ENCODE measurements around the gene OTOGL. TPM values are rescaled to one million over a fixed set of nuclear protein-coding genes. Genes with fewer than 3 reads are reported as not detected.

Gene OTOGL
- total RNA-seq, 1 donor from 2014 or later, result not detected

DNA sequence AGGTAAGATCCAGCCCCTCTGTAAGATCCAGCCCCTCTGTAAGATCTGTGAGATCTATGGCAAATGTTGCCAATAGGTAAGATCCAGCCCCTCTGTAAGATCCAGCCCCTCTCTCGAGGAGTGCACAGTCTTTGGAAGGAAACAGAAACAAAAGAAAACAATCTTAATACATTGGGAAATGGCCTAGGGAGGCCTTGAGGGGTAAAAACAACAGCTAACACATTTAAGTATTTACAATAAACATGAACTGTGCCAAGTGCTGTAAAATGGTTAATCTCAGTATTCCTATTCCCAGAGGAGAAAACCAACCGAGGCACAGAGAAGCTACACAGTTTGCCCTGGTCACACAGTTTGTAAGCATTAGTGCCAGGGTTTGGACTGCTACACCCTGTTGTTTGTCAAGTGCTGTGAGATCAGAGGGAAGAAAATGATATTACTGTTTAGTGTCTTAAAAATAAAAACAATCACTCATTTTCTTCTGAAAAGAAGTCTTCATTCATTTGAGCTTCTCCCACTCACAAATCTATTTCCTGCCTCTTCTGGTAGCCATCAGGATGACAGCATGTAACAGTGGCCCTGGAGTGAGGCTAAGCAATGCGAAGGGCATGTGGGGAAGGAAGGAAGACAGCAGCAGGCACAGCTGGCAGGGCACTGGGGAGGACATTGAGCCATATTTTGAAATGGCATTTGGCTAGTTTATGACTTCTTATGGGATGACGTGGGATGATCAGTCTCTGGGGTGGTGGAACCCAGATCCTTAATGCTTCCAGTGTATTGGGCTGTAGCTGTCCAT lies 226.0 kb downstream of the OTOGL start:
- H3K27ac ChIP-seq, result no peak overlapping the region
- DNase-seq (ENCODE audit: low spot score in 2 of 2), result no peak
- no peaks in the 10 kb centered on the region for H3K36me3 ChIP-seq
- H3K27me3 ChIP-seq, result no peaks in the 10 kb centered on the region
- no peaks in the 10 kb centered on the region for H3K9me3 ChIP-seq
- intact Hi-C loops (cut with DNase I), result no loop called here
- no peaks in the 10 kb centered on the region for H3K4me1 ChIP-seq
- no peak overlapping the region for H3K4me3 ChIP-seq
- TF ChIP-seq, protein P1, sequence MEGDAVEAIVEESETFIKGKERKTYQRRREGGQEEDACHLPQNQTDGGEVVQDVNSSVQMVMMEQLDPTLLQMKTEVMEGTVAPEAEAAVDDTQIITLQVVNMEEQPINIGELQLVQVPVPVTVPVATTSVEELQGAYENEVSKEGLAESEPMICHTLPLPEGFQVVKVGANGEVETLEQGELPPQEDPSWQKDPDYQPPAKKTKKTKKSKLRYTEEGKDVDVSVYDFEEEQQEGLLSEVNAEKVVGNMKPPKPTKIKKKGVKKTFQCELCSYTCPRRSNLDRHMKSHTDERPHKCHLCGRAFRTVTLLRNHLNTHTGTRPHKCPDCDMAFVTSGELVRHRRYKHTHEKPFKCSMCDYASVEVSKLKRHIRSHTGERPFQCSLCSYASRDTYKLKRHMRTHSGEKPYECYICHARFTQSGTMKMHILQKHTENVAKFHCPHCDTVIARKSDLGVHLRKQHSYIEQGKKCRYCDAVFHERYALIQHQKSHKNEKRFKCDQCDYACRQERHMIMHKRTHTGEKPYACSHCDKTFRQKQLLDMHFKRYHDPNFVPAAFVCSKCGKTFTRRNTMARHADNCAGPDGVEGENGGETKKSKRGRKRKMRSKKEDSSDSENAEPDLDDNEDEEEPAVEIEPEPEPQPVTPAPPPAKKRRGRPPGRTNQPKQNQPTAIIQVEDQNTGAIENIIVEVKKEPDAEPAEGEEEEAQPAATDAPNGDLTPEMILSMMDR (IDR thresholded peaks at IDR 0.05), result no peak

DNA sequence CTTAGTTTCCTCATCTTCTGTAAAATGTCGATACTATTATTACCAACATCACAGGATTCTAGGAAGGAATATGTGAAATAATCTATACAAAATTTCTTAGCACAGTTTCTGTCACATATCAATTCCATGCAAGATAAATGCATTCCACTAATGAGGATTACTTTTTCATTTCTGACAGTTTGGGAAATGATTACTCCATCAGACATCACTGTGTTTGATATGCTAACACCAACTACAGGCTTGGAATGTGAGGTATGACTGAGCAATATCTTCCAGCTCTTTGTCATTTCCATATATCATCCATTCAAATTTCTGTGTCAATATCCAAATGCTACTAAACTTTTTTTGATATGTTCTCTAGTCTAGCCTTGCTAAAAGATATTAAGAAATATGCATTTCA lies 233.5 kb downstream of the OTOGL start:
- no peak for DNase-seq (ENCODE audit: low spot score in 2 of 2)
- TF ChIP-seq, protein P1 (IDR thresholded peaks at IDR 0.05), result no peak
- Histone ChIP-seq H3K27ac (no peak overlapping the region), H3K36me3 (no peaks in the 10 kb centered on the region), H3K4me1 (no peaks in the 10 kb centered on the region), H3K27me3 (no peaks in the 10 kb centered on the region), H3K4me3 (no peak overlapping the region), H3K9me3 (no peaks in the 10 kb centered on the region)
- intact Hi-C loops (cut with DNase I), result no loop called here

DNA sequence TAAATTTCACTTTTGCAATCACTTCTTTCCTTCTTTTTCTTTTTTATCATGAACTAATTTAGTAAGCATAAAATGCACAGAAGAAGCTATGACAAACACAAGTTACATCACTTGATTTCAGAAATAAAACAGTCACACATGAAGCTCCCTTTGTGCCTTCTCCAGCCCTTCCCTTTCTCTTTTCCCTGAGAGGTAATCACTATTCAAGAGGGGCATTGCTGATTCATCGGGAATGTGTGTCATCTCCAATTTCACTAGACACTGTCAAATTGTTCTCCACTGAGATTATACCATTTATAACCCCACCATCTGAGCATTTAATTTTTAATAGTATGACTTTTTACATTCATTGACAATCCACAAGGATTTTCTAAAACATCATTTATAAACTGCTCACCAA lies 253.1 kb downstream of the OTOGL start:
- H3K36me3 ChIP-seq, result no peaks in the 10 kb centered on the region
- intact Hi-C loops (cut with DNase I), result no loop called here
- no peak overlapping the region for H3K4me3 ChIP-seq
- TF ChIP-seq, protein P1 (IDR thresholded peaks at IDR 0.05), result no peak
- DNase-seq (ENCODE audit: low spot score in 2 of 2), result no peak
- H3K4me1 ChIP-seq, result peaks cover 0 to 2% of the 10 kb centered on the region in 2 donors
- H3K27me3 ChIP-seq, result no peaks in the 10 kb centered on the region
- no peak overlapping the region for H3K27ac ChIP-seq
- H3K9me3 ChIP-seq, result no peaks in the 10 kb centered on the region

DNA sequence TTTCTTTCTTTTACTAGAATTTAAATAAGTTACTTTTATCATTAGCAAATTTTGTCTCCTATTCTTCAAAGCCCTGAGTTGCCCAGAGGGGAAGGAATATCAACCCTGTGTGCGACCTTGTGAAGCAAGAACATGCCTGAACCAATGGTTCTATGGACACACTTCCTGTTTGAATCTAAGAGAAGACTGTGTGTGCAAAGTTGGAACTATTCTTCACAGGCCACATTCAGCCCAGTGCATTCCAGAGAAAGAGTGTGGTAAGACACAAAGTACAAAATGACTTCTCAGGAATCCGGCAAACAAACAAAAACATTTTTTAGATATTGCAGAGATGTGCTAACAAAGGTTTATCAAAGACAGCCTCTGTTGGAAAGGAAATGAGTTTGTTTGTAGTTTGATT lies 253.9 kb downstream of the OTOGL start:
- intact Hi-C loops (cut with DNase I), result no loop called here
- no peaks in the 10 kb centered on the region for H3K9me3 ChIP-seq
- H3K4me3 ChIP-seq, result no peak overlapping the region
- no peaks in the 10 kb centered on the region for H3K27me3 ChIP-seq
- H3K27ac ChIP-seq, result no peak overlapping the region
- DNase-seq (ENCODE audit: low spot score in 2 of 2), result no peak
- TF ChIP-seq, protein P1 (IDR thresholded peaks at IDR 0.05), result no peak
- no peaks in the 10 kb centered on the region for H3K36me3 ChIP-seq
- H3K4me1 ChIP-seq, result peaks cover 0 to 2% of the 10 kb centered on the region in 2 donors

- no peaks in the 10 kb centered on the region for H3K36me3 ChIP-seq
- intact Hi-C loops (cut with DNase I), result no loop called here
- no peaks in the 10 kb centered on the region for H3K9me3 ChIP-seq
- no peak for DNase-seq (ENCODE audit: low spot score in 2 of 2)
- H3K4me1 ChIP-seq, result peaks cover 0 to 2% of the 10 kb centered on the region in 2 donors
- H3K27ac ChIP-seq, result no peak overlapping the region
- no peaks in the 10 kb centered on the region for H3K27me3 ChIP-seq
- H3K4me3 ChIP-seq, result no peak overlapping the region
- TF ChIP-seq, protein P1 (IDR thresholded peaks at IDR 0.05), result no peak
These were observed 256.8 kb downstream of the OTOGL start for GRCh38 chr12:80356097-80356496.
